Testis (tissue), 3 donors: ENCODE data around the gene TMEM156. TPM values are rescaled to one million over a fixed set of nuclear protein-coding genes. Genes with fewer than 3 reads are reported as not detected.
"Not testable (repeated sequence)": the region's sequence is repeated elsewhere in the genome, so short reads cannot be mapped to it uniquely, and the experiment has no call there.

ENCODE experiments used
- DNase-seq: peaks from one replicate; pipeline ENCODE4 v3.0.0-alpha.2; 2019
- H3K27ac ChIP-seq, 2 donors: fragments of 200-600 bp; sonication (generic); one replicate each; pipeline ENCODE4 v1.5.1; 2019
- H3K27me3 ChIP-seq: fragments of 200-600 bp; sonication (generic); one replicate; pipeline ENCODE4 v1.5.1; 2019
- H3K36me3 ChIP-seq: fragments of 200-600 bp; sonication (generic); one replicate; pipeline ENCODE4 v1.5.1; 2017; ENCODE audit warnings: low read depth; ENCODE audit errors: missing control alignments
- H3K4me1 ChIP-seq: fragments of 200-600 bp; sonication (generic); one replicate; pipeline ENCODE4 v1.5.1; 2019
- H3K4me3 ChIP-seq, 2 donors: fragments of 200-600 bp; sonication (generic); one replicate each; pipeline ENCODE4 v1.5.1; 2017 to 2019
- H3K9me3 ChIP-seq: fragments of 200-600 bp; sonication (generic); one replicate; pipeline ENCODE4 v1.5.1; 2017
- POLR2A ChIP-seq: fragments of 450-650 bp; IDR thresholded peaks from one replicate; pipeline ENCODE4 v1.6.1; 2017; ENCODE audit warnings: antibody characterized with exemption, mild to moderate bottlenecking, moderate library complexity
- WGBS, 2 donors: methylation state at CpG; one replicate each; pipeline ENCODE4 v1.1.5; 2018; 5-methylcytosine and 5-hydroxymethylcytosine counted together
- intact Hi-C: fragments of 100-400 bp; cut with DNase I; formaldehyde crosslinking; loops from one replicate; pipeline ENCODE4 v1.15.1; 2023; ENCODE audit warnings: low total_unique reads
- polyA plus RNA-seq: library from polyadenylated mRNA; stranded (reverse); fragments of 350-450 nt; fragmentation: Illumina TruSeq; extraction: RNeasy Lipid Tissue Mini Kit (QIAGEN cat#74804); gene quantifications from one replicate; pipeline ENCODE4 v1.2.3, GENCODE V29; 2014; ENCODE audit warnings: low read depth, low replicate concordance; ENCODE audit not compliant: insufficient read depth
- total RNA-seq, 2 donors: library from RNA; depleted of rRNA; stranded (reverse); fragments of >200 nt; gene quantifications; one replicate each; pipeline ENCODE4 v1.2.3, GENCODE V29; 2016
- TF ChIP-seq, protein P1 (sequence below), 3 experiments: fragments of 450-650 bp in 2 of 3; fragments of 200-600 bp in 1 of 3; sonication (generic) in 1 of 3; IDR thresholded peaks; one replicate each; pipeline ENCODE4 v1.5.1; 2016 to 2019; ENCODE audit warnings: antibody characterized with exemption in 3 of 3, mild to moderate bottlenecking in 2 of 3, moderate library complexity in 1 of 3

Gene TMEM156
- total and polyA plus RNA-seq, 3 donors from 2014 or later: 0.86 TPM; not detected in 2

DNA sequence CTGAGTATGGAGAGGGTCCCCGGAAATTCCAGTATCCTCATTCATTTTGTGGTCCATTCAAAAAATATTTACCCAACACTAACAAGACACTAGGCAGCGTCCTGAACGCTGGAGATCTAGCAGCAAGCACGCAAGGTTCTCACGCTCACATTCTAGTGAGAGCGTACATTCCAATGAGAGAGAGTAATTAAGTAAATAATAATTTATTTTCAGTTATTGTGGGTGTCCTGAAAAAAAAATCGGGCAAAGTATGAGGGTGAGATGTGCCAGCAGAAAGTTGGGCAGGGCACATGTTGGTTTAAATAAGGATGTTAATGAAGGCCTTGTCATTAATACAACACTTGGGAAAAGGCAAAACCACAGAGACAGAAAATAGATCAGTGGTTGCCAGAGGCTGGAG is 4.0 kb upstream of the TMEM156 start:
- intact Hi-C loops: no loop called here
- Histone ChIP-seq H3K27ac (no peak overlapping the region), H3K9me3 (no peaks in the 10 kb centered on the region), H3K27me3 (no peaks in the 10 kb centered on the region), H3K36me3 (no peaks in the 10 kb centered on the region), H3K4me3 (no peak overlapping the region), H3K4me1 (no peaks in the 10 kb centered on the region)
- DNase-seq: no peak
- 88 to 92% methylated on average over 7 of the region's 7 CpGs for WGBS, 2 donors
- TF ChIP-seq, protein P1, sequence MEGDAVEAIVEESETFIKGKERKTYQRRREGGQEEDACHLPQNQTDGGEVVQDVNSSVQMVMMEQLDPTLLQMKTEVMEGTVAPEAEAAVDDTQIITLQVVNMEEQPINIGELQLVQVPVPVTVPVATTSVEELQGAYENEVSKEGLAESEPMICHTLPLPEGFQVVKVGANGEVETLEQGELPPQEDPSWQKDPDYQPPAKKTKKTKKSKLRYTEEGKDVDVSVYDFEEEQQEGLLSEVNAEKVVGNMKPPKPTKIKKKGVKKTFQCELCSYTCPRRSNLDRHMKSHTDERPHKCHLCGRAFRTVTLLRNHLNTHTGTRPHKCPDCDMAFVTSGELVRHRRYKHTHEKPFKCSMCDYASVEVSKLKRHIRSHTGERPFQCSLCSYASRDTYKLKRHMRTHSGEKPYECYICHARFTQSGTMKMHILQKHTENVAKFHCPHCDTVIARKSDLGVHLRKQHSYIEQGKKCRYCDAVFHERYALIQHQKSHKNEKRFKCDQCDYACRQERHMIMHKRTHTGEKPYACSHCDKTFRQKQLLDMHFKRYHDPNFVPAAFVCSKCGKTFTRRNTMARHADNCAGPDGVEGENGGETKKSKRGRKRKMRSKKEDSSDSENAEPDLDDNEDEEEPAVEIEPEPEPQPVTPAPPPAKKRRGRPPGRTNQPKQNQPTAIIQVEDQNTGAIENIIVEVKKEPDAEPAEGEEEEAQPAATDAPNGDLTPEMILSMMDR (IDR thresholded peaks at IDR 0.05): no peak

DNA sequence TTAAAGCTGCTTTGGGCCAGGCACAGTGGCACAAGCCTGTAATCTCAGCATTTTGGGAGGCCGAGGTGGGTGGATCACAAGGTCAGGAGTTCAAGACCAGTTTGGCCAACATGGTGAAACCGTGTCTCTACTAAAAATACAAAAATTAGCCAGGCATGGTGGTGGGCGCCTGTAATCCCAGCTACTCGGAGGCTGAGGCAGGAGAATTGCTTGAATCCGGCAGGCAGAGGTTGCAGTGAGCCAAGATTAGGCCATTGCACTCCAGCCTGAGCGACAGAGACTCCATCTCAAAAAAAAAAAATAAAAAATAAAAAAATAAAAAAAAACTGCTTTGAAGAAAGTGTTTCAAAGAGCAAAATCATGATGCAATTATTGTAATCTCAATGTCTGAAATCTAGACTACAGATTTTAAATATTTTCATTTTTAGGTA is 604 bp downstream of the TMEM156 start:
- H3K36me3 ChIP-seq, H3K4me1 ChIP-seq, H3K4me3 ChIP-seq, DNase-seq, intact Hi-C loops, H3K9me3 ChIP-seq, H3K27ac ChIP-seq, H3K27me3 ChIP-seq: not testable (repeated sequence)
- 89 to 97% methylated on average over 6 of the region's 6 CpGs for WGBS, 2 donors

DNA sequence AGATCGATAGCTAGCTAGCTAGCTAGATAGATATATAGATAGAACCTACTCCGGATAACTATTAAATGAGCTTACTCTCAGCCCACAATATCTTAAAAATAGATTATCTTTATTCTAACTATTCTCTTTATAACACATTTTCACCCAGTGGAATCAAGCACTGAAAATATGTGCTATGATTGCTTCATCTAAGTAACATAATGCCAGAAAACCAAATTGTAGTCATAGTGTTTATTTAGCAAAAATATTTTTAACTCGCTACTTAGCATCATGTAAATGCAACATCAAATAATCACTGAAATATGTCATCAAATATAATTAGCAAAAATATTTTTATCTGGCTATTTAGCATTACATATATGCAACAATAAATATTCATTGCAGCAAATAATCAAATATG is 1.5 kb downstream of the TMEM156 start:
- intact Hi-C loops: no loop called here
- Histone ChIP-seq H3K9me3 (no peaks in the 10 kb centered on the region), H3K36me3 (no peaks in the 10 kb centered on the region), H3K4me1 (no peaks in the 10 kb centered on the region), H3K4me3 (no peak overlapping the region), H3K27ac (no peak overlapping the region), H3K27me3 (no peaks in the 10 kb centered on the region)
- no peak for TF ChIP-seq POLR2A
- TF ChIP-seq, protein P1 (IDR thresholded peaks at IDR 0.05): no peak
- no peak for DNase-seq
- 89 to 93% methylated on average over 3 of the region's 3 CpGs for WGBS, 2 donors

DNA sequence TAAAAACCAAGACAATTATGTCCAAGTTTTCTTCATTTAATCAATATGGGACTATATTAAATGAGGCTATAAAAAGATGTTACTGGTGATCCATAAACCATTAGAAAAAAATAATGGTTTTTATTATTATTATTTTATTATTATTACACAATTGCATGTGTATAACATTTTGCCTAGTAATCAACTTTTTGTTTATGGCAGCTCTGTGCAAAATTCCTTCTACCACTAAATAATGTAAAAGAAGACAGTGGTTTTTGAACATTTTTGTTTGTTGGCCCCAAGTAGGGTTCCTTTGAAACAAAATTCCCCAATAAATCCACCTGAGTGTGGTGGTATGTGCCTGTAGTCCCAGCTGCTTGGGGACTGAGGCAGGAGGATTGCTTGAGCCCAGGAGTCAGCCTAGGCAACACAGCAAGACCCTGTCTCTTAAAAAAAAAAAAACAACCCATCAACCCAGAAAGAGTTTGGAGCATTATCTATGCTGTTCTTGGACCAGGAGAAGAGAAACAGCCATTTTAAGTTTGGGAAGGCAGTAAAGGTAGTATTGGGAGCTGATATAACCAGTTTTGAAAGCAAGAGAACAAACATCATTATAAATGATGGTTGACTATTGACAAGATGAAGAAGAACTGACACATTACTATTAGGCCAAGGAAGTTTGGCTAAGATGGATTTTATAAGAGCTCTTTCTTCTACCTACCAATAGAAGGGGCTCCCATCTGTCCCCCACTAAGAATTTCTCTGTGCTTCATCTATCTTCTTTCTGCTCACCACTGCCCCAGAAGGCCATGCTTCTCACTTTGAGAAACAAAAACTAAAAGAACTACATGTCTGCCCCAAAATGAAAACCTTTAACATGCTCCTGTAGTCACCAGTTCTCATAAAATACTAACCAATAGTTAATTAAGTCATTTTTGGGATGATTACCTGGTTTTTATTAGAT is 2.2 kb downstream of the TMEM156 start:
- Histone ChIP-seq H3K4me1 (no peaks in the 10 kb centered on the region), H3K36me3 (no peaks in the 10 kb centered on the region), H3K27me3 (no peaks in the 10 kb centered on the region), H3K4me3 (no peak overlapping the region), H3K9me3 (no peaks in the 10 kb centered on the region), H3K27ac (no peak overlapping the region)
- no peak for DNase-seq
- TF ChIP-seq POLR2A: no peak
- TF ChIP-seq, protein P1 (IDR thresholded peaks at IDR 0.05): no peak
- intact Hi-C loops: no loop called here

DNA sequence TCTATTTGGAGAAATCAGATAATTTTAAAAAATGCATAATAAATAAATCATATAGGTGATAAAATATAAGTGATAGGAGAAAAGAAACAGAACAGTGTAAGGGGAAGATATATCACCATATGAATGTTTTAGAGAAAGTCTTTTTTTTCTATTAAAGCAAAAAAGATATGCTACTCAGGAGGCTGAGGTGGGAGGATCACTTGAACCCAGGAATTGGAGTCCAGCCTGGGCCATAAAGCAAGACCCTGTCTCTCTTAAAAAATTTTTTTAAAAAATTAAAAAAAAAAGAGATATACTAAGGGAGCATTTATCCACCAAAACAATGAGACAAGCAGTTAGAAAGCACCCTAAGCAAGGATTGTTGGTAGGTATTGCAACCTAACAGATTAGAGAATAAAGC is 6.1 kb downstream of the TMEM156 start:
- DNase-seq: no peak
- intact Hi-C loops: no loop called here
- Histone ChIP-seq H3K36me3 (no peaks in the 10 kb centered on the region), H3K27me3 (no peaks in the 10 kb centered on the region), H3K4me1 (no peaks in the 10 kb centered on the region), H3K4me3 (no peak overlapping the region), H3K27ac (no peak overlapping the region), H3K9me3 (no peaks in the 10 kb centered on the region)
- TF ChIP-seq POLR2A: no peak
- TF ChIP-seq, protein P1 (IDR thresholded peaks at IDR 0.05): no peak
